ENCODE measurements around the gene PRICKLE4.

PRICKLE4 gene, protein sequence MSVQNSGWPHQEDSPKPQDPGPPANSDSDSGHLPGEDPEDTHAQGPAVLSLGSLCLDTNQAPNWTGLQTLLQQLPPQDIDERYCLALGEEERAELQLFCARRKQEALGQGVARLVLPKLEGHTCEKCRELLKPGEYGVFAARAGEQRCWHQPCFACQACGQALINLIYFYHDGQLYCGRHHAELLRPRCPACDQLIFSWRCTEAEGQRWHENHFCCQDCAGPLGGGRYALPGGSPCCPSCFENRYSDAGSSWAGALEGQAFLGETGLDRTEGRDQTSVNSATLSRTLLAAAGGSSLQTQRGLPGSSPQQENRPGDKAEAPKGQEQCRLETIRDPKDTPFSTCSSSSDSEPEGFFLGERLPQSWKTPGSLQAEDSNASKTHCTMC

GRCh38 chr6:41780551-41781365, at the start of gene PRICKLE4:
Gene PRICKLE4, plus strand, starts transcription at chr6:41780782. Its CDS starts 2,692 bp downstream, at chr6:41783474.
- DNase-seq (ENCODE audit: low spot score) = no peak

DNA sequence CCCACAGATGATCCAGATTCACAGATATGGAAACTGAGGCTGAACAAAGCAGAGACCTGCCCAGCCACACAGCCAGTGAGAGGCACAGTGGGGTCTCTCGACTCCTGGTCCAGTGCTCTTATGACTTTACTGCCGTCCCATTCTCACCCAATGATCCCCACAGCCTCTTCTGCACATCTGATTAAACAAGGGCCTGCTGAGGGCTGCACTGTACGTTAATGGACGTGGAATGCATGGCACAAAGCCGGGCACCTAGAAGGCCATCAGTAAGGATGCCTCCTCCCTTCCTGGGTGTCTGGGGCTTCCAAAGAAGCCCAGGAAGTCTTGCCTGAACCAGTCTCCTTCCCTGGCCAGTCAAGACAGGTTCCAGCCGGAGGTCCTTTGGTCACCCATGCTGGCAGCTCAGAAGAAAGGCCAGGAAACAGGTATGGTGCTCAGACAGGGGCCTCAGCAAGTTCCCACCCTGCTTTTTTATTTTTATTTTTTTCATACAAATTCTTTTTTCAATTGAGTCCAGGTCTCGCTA, 49.0 kb upstream of the PRICKLE4 start:
- DNase-seq (ENCODE audit: low spot score) = no peak

GRCh38 chr6:41732149-41732548, 48.4 kb upstream of the PRICKLE4 start:
- DNase-seq (ENCODE audit: low spot score) = no peak

DNA sequence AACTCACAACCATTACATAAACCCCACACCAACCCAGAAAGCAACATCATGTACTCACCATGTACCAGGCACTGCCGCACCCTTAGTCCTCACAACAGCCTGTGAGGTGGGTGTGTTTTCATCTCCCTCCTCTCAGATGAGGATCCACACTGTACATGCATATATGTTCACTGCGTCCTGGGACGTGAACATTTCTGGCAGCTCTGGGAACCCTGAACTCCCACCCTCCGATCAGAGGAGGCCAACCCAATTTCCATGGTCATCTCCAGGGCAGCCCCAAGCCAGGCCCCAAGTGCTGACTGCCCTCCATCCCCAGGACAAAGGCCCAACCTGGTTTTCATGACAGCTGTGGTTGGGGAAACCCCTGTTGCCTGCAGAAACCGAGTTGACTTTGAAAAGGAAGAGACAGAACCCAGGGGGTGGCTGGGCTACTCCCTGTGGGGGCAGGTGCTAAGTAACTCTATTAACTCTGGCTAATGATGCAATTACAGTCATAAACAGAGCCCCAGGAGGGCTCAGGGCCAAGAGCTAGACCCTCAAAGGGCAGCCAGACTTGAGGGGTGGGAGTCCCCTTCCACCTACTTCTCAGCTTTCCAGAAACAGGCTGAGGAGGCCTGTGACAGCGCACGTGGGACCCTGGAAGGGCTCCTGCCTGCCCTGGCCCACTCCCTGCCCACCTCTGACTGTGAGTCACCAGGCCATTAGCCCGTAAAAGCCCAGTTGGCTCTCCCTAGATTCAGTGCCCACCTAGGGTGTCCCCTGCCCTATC, 47.8 kb upstream of the PRICKLE4 start:
- peak; percentile 75 for DNase-seq (ENCODE audit: low spot score)

DNA sequence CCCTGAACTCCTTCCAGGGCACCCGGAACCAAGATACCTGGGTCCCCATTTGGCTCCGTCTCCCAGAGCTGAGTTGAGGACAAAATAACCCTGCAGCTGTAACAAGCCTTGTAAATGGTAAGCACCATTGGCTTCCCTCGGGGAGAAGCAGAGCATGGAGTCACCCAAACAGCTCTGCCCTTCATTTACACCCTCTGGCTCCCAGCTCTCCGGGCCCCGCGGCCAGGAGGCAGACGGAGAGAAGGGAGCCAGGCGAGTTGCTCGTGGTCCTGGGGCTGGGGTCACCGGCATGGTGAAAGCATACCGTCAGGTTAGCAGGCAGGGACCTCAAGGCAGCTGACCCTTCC, 47.2 kb upstream of the PRICKLE4 start:
- no peak for DNase-seq (ENCODE audit: low spot score)

- peak; percentile 60 for DNase-seq (ENCODE audit: low spot score)
These were observed 46.6 kb upstream of the PRICKLE4 start for GRCh38 chr6:41733707-41734665.

- DNase-seq (ENCODE audit: low spot score) = peak; percentile 65
These were observed 45.7 kb upstream of the PRICKLE4 start for GRCh38 chr6:41734666-41735426.

GRCh38 chr6:41735427-41736185, 45.0 kb upstream of the PRICKLE4 start, which contains the start of gene TFEB:
Gene TFEB, minus strand, starts transcription at chr6:41735608. Its CDS starts 44,395 bp downstream, at chr6:41691213.
- peak; percentile 93 for DNase-seq (ENCODE audit: low spot score)

DNA sequence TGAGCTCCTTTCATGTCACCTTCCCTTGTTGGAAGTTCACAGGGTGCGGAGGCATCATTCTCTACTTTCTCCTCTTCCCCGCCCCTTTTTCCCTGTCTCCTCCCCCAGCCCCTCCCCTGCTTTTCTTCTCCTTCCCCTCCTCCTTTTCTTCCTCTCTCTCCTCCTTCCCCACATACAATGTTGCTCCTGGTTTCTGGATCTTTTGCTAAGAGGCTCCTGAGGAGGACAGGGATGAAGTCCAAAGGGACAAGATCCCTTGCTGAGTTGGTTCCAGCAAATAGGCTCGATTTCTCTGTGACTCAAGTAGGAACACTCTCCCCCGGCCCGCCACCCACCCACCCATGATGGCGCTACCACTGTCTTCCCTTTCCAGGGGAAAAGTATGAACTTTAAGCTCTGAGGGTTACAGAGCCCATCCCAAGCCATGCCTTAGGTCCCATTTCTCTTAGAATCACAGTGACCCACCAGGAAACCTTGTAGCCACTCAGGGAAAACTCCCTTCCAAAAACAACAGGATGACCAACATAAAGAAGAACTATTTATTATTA, 44.3 kb upstream of the PRICKLE4 start:
- no peak for DNase-seq (ENCODE audit: low spot score)

- no peak for DNase-seq (ENCODE audit: low spot score)
These were observed 43.6 kb upstream of the PRICKLE4 start for GRCh38 chr6:41736800-41737555.

DNA sequence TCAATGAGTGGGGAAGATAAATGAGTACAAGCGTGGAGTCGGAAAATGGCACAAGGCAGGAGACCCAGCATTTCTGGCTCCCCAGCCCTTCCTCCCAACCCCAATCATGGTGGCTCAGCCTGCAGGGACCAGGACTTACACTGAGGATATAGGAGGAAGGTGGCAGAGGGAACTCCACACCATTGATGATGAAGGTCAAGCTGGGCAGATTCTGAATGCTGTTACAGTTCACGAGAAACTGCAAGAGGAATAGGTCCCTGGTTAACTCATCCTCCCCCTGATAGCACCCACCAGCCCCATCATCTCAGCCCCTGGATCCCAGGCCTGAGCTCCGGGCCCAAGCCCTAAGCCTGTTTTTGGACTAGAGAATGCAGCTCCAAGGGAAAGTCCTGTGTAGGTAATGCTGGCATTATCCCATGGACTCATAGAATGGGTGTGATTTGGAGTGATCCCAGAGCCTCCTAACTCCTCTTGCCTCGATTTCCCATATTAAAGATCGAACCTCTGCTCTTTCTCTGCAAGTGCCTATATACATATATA, 42.9 kb upstream of the PRICKLE4 start:
- no peak for DNase-seq (ENCODE audit: low spot score)

- no peak for DNase-seq (ENCODE audit: low spot score)
These were observed 41.5 kb upstream of the PRICKLE4 start for GRCh38 chr6:41739041-41739440.

DNA sequence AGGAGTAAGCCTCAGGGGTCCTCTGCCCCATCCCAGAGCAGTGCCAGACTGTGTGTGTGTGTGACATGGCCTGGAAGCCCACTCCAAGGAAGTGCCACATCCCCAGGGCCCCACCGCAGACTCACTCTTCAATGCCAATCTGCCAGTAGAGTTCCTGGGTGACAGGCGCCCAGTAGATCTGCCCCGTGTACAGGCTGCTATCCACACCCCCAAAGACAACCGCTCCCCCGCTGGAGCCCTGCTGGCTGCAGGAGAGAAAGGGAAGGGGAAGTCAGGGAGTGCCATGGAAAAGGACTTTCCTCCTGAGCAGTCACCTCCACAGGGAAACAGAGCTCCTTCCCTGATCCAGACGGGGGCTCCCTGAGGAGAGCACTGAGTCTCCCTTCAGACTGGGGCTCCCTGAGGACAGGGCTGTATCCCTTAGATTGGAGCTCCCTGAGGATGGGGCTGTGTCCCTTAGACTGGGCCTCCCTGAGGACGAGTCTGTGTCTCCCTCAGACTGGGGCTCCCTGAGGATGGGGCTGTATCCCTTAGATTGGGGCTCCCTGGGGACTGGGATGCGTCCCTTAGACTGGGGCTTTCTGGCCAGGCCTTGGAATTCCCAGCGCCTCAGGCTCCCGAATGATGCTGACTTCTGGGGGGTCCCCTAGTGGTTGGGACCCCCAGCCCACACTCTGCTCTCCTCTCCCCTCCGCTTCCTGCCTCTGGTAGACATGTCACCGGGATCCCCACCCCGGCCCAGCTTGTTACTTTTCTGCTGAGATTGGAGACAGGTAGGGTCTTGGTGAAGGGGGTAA, 40.0 kb upstream of the PRICKLE4 start:
- DNase-seq (ENCODE audit: low spot score) = no peak

GRCh38 chr6:41741625-41742490, 38.7 kb upstream of the PRICKLE4 start:
- DNase-seq (ENCODE audit: low spot score) = no peak

GRCh38 chr6:41743406-41744235, 37.0 kb upstream of the PRICKLE4 start:
- DNase-seq (ENCODE audit: low spot score) = no peak

All from CD4-positive, alpha-beta T cell treated with Interleukin-15 for 4 hours (primary cell).